ENCODE data around the gene HBG1.

Gene HBG1

DNA sequence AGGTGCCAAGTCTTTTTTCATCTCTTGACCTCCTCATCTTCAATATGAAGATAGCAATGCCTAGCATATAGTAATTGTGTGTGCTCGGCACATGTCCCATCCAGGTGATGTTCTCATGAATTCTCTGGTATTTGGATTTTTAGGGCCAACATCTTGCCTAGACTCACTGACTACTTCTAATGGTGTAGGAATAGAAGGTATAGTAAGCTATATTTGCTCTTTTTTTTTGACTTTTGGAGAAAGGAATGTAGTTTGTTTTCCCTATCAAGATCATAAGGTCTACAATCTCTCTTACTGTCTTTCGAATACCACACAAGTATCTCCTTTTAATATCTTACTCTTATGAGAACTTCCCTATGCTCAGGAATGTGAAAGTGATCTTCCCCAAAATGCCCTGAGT is 18.5 kb downstream of the HBG1 start:
- Histone ChIP-seq H3K4me1 (ENCODE audit: control insufficient read depth, insufficient read depth, low read length) (no peaks in the 10 kb centered on the region), H3K4me3 (ENCODE audit: low read length) (no peak overlapping the region), H3K9me3 (replicated peaks; ENCODE audit: low read length) (no peaks in the 10 kb centered on the region), H3K9ac (ENCODE audit: low read depth, low read length) (no peak overlapping the region), H3K36me3 (ENCODE audit: insufficient read depth, low read length) (no peaks in the 10 kb centered on the region), H3K27me3 (ENCODE audit: control insufficient read depth, insufficient read depth, low read length) (peaks cover 10% of the 10 kb centered on the region), H3K4me2 (ENCODE audit: low read length) (no peak overlapping the region)

DNA sequence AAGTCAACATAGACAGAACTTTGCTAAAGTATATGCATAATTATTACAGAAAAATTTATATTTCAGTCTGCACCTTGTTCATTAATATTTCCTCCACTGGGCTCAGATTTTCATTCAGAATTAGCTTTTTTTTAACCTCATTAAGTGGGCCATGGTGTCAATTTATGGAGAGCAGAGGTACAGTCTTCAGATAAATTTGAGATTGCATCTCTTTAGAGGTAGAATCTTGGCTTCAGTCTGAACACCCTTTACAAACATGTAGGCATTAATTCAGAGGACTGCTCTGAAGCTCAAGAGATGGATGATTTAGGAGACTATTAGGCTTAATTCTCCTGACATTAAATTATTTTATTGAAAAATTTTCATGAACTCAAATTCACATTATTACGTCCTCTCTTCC is 19.4 kb downstream of the HBG1 start:
- Histone ChIP-seq H3K4me1 (ENCODE audit: control insufficient read depth, insufficient read depth, low read length) (no peaks in the 10 kb centered on the region), H3K4me3 (ENCODE audit: low read length) (no peak overlapping the region), H3K4me2 (ENCODE audit: low read length) (no peak overlapping the region), H3K9ac (ENCODE audit: low read depth, low read length) (no peak overlapping the region), H3K9me3 (replicated peaks; ENCODE audit: low read length) (no peaks in the 10 kb centered on the region), H3K36me3 (ENCODE audit: insufficient read depth, low read length) (no peaks in the 10 kb centered on the region), H3K27me3 (ENCODE audit: control insufficient read depth, insufficient read depth, low read length) (peaks cover 10% of the 10 kb centered on the region)

DNA sequence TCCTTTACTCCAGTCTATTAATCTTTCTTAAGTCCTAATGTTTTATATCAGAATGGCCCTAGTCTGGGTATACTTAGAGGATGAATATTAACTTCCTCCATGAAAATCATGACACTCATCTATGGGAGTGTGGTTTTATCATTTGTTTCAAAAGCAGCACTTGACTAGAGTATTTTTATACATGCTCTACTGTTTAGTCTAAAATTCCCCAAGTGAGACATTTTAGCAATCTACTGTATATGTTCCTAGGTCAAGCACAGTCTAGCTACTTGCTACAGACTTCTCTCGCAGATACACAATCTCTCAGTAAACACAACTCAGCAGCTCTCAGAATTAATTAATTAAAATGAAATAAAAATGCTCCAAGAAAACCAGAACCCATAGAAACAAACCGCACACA is 19.9 kb downstream of the HBG1 start:
- Histone ChIP-seq H3K9ac (ENCODE audit: low read depth, low read length) (no peak overlapping the region), H3K27me3 (ENCODE audit: control insufficient read depth, insufficient read depth, low read length) (peaks cover 10% of the 10 kb centered on the region), H3K36me3 (ENCODE audit: insufficient read depth, low read length) (no peaks in the 10 kb centered on the region), H3K9me3 (replicated peaks; ENCODE audit: low read length) (no peaks in the 10 kb centered on the region), H3K4me2 (ENCODE audit: low read length) (no peak overlapping the region), H3K4me1 (ENCODE audit: control insufficient read depth, insufficient read depth, low read length) (no peaks in the 10 kb centered on the region), H3K4me3 (ENCODE audit: low read length) (no peak overlapping the region)

DNA sequence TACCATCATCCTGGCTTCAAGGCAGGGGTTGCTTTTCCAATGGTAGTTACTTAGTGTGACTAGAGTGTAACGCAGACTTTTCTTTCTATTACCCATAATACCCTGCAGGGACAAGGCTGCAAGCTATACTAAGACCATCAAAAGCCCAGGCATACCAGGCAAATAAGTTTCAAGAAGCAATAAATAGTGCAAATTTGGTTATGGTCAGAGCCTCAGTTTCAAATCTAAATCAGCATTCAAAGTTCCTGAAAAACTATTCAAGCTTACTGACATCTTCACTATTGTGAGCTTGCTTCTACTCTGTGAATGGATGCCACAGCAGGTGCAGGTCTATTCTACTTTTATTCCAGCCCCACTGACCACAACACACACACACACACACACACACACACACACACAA is 20.3 kb downstream of the HBG1 start:
- no peak overlapping the region for H3K4me3 ChIP-seq (ENCODE audit: low read length)
- no peaks in the 10 kb centered on the region for H3K36me3 ChIP-seq (ENCODE audit: insufficient read depth, low read length)
- H3K9me3 ChIP-seq (replicated peaks; ENCODE audit: low read length), result no peaks in the 10 kb centered on the region
- no peaks in the 10 kb centered on the region for H3K4me1 ChIP-seq (ENCODE audit: control insufficient read depth, insufficient read depth, low read length)
- peaks cover 7% of the 10 kb centered on the region for H3K27me3 ChIP-seq (ENCODE audit: control insufficient read depth, insufficient read depth, low read length)
- no peak overlapping the region for H3K9ac ChIP-seq (ENCODE audit: low read depth, low read length)
- H3K4me2 ChIP-seq (ENCODE audit: low read length), result no peak overlapping the region

DNA sequence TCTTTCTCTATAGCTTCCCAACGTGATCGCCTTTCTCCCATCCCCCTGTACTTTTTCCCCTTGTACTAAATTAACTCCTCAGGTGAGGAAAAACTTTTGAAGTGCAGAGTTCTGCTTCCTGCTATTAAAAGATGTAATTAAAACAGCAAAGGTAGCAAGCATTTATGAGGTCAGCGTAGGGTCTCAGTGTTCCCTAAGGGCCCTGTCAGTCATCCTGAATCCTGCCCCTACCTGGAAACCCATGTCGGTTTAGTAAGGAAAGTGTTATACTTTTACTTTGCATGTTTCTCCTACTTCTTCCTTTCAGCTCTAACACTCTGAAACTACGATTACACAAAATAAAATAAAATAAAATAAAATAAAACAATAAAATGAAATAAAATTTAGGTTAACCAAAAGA is 21.5 kb downstream of the HBG1 start:
- H3K9ac ChIP-seq (ENCODE audit: low read depth, low read length), result no peak overlapping the region

DNA sequence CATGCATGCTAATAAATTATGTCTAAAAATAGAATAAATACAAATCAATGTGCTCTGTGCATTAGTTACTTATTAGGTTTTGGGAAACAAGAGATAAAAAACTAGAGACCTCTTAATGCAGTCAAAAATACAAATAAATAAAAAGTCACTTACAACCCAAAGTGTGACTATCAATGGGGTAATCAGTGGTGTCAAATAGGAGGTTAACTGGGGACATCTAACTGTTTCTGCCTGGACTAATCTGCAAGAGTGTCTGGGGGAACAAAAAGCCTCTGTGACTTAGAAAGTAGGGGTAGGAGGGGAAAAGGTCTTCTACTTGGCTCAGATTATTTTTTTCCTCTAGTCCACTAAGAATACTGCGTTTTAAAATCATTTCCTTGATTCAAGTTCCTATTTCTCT is 22.0 kb downstream of the HBG1 start:
- Histone ChIP-seq H3K9ac (ENCODE audit: low read depth, low read length) (no peak overlapping the region), H3K27me3 (ENCODE audit: control insufficient read depth, insufficient read depth, low read length) (peaks cover 3% of the 10 kb centered on the region), H3K9me3 (replicated peaks; ENCODE audit: low read length) (no peaks in the 10 kb centered on the region), H3K36me3 (ENCODE audit: insufficient read depth, low read length) (no peaks in the 10 kb centered on the region), H3K4me2 (ENCODE audit: low read length) (no peak overlapping the region), H3K4me3 (ENCODE audit: low read length) (no peak overlapping the region), H3K4me1 (ENCODE audit: control insufficient read depth, insufficient read depth, low read length) (no peaks in the 10 kb centered on the region)

More for the DNA sequence above, 21.5 kb downstream of the HBG1 start:
- peaks cover 3% of the 10 kb centered on the region for H3K27me3 ChIP-seq (ENCODE audit: control insufficient read depth, insufficient read depth, low read length)
- H3K9me3 ChIP-seq (replicated peaks; ENCODE audit: low read length), result no peaks in the 10 kb centered on the region
- H3K4me3 ChIP-seq (ENCODE audit: low read length), result no peak overlapping the region
- H3K4me2 ChIP-seq (ENCODE audit: low read length), result no peak overlapping the region
- H3K36me3 ChIP-seq (ENCODE audit: insufficient read depth, low read length), result no peaks in the 10 kb centered on the region
- H3K4me1 ChIP-seq (ENCODE audit: control insufficient read depth, insufficient read depth, low read length), result no peaks in the 10 kb centered on the region

DNA sequence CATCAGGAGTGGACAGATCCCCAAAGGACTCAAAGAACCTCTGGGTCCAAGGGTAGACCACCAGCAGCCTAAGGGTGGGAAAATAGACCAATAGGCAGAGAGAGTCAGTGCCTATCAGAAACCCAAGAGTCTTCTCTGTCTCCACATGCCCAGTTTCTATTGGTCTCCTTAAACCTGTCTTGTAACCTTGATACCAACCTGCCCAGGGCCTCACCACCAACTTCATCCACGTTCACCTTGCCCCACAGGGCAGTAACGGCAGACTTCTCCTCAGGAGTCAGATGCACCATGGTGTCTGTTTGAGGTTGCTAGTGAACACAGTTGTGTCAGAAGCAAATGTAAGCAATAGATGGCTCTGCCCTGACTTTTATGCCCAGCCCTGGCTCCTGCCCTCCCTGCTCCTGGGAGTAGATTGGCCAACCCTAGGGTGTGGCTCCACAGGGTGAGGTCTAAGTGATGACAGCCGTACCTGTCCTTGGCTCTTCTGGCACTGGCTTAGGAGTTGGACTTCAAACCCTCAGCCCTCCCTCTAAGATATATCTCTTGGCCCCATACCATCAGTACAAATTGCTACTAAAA is 22.8 kb downstream of the HBG1 start, which contains the start of gene HBB:
TSS of gene HBB (minus strand) at position 340 of the 579 bp plus-strand sequence. CDS start at position 290, 50 bp downstream.
- H3K4me3 ChIP-seq (ENCODE audit: low read length), result no peak within 1 kb of the TSS

DNA sequence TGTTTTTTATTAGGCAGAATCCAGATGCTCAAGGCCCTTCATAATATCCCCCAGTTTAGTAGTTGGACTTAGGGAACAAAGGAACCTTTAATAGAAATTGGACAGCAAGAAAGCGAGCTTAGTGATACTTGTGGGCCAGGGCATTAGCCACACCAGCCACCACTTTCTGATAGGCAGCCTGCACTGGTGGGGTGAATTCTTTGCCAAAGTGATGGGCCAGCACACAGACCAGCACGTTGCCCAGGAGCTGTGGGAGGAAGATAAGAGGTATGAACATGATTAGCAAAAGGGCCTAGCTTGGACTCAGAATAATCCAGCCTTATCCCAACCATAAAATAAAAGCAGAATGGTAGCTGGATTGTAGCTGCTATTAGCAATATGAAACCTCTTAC is 24.2 kb downstream of the HBG1 start:
- Histone ChIP-seq H3K36me3 (ENCODE audit: insufficient read depth, low read length) (no peaks in the 10 kb centered on the region), H3K4me2 (ENCODE audit: low read length) (no peak overlapping the region), H3K9ac (ENCODE audit: low read depth, low read length) (no peak overlapping the region), H3K4me1 (ENCODE audit: control insufficient read depth, insufficient read depth, low read length) (no peaks in the 10 kb centered on the region), H3K27me3 (ENCODE audit: control insufficient read depth, insufficient read depth, low read length) (peaks cover 3% of the 10 kb centered on the region), H3K4me3 (ENCODE audit: low read length) (no peak overlapping the region), H3K9me3 (replicated peaks; ENCODE audit: low read length) (no peaks in the 10 kb centered on the region)

More for the DNA sequence above, 22.8 kb downstream of the HBG1 start, which contains the start of gene HBB:
- Histone ChIP-seq H3K36me3 (ENCODE audit: insufficient read depth, low read length) (no peaks in the 10 kb centered on the region), H3K4me2 (ENCODE audit: low read length) (no peak within 1 kb of the TSS), H3K27me3 (ENCODE audit: control insufficient read depth, insufficient read depth, low read length) (peaks cover 3% of the 10 kb centered on the region), H3K4me1 (ENCODE audit: control insufficient read depth, insufficient read depth, low read length) (no peaks in the 10 kb centered on the region), H3K9me3 (replicated peaks; ENCODE audit: low read length) (no peaks in the 10 kb centered on the region), H3K9ac (ENCODE audit: low read depth, low read length) (no peak within 1 kb of the TSS)

DNA sequence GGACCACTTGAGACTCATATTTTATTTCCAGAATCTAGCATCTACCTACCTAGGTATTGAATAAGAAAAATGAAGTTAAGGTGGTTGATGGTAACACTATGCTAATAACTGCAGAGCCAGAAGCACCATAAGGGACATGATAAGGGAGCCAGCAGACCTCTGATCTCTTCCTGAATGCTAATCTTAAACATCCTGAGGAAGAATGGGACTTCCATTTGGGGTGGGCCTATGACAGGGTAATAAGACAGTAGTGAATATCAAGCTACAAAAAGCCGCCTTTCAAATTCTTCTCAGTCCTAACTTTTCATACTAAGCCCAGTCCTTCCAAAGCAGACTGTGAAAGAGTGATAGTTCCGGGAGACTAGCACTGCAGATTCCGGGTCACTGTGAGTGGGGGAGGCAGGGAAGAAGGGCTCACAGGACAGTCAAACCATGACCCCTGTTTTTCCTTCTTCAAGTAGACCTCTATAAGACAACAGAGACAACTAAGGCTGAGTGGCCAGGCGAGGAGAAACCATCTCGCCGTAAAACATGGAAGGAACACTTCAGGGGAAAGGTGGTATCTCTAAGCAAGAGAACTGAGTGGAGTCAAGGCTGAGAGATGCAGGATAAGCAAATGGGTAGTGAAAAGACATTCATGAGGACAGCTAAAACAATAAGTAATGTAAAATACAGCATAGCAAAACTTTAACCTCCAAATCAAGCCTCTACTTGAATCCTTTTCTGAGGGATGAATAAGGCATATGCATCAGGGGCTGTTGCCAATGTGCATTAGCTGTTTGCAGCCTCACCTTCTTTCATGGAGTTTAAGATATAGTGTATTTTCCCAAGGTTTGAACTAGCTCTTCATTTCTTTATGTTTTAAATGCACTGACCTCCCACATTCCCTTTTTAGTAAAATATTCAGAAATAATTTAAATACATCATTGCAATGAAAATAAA is 24.8 kb downstream of the HBG1 start:
- H3K9ac ChIP-seq (ENCODE audit: low read depth, low read length), result no peak overlapping the region
- H3K9me3 ChIP-seq (replicated peaks; ENCODE audit: low read length), result no peaks in the 10 kb centered on the region
- peaks cover 3% of the 10 kb centered on the region for H3K27me3 ChIP-seq (ENCODE audit: control insufficient read depth, insufficient read depth, low read length)
- H3K36me3 ChIP-seq (ENCODE audit: insufficient read depth, low read length), result no peaks in the 10 kb centered on the region
- H3K4me1 ChIP-seq (ENCODE audit: control insufficient read depth, insufficient read depth, low read length), result no peaks in the 10 kb centered on the region
- no peak overlapping the region for H3K4me2 ChIP-seq (ENCODE audit: low read length)
- no peak overlapping the region for H3K4me3 ChIP-seq (ENCODE audit: low read length)

DNA sequence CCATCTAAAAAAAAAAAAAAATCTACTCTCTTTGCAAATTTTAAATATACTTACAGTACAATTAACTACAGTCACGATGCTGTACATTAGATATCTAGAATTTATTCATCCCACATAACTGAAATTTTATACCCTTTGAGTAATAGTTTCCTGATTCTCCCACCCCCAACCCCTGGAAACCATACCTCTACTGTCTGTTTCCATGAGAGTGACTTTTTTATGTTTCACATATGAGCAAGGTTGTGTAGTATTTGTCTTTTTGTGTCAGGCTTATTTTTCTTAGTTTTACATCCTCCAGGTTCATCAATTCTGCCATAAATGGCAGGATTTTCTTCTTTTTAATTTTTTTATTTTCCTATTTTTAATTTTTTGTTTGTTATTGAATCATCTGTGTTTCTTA is 26.0 kb downstream of the HBG1 start:
- Histone ChIP-seq H3K4me2 (ENCODE audit: low read length) (no peak overlapping the region), H3K27me3 (ENCODE audit: control insufficient read depth, insufficient read depth, low read length) (peaks cover 3% of the 10 kb centered on the region), H3K9ac (ENCODE audit: low read depth, low read length) (no peak overlapping the region), H3K4me3 (ENCODE audit: low read length) (no peak overlapping the region), H3K36me3 (ENCODE audit: insufficient read depth, low read length) (no peaks in the 10 kb centered on the region), H3K9me3 (replicated peaks; ENCODE audit: low read length) (no peaks in the 10 kb centered on the region), H3K4me1 (ENCODE audit: control insufficient read depth, insufficient read depth, low read length) (no peaks in the 10 kb centered on the region)

DNA sequence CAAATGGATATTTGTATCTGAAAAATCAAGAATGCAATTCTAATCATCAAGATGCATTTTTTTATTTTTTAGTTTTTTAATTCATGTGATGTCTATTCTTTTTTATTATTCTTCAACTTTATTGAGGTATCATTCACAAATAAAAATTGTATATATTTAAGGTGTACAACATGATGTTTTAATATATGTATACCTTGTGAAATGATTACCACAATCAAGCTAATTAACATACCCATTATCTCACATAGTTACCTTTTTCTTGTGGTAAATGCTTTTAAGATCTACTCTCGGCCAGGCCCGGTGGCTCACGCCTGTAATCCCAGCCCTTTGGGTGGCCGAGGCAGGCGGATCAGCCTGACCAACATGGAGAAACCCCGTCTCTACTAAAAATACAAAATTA is 26.5 kb downstream of the HBG1 start:
- H3K4me2 ChIP-seq (ENCODE audit: low read length), result no peak overlapping the region

More for the DNA sequence above, 26.5 kb downstream of the HBG1 start:
- no peak overlapping the region for H3K9ac ChIP-seq (ENCODE audit: low read depth, low read length)
- no peak overlapping the region for H3K4me3 ChIP-seq (ENCODE audit: low read length)
- no peaks in the 10 kb centered on the region for H3K36me3 ChIP-seq (ENCODE audit: insufficient read depth, low read length)
- H3K9me3 ChIP-seq (replicated peaks; ENCODE audit: low read length), result no peaks in the 10 kb centered on the region
- H3K27me3 ChIP-seq (ENCODE audit: control insufficient read depth, insufficient read depth, low read length), result peaks cover 2% of the 10 kb centered on the region
- H3K4me1 ChIP-seq (ENCODE audit: control insufficient read depth, insufficient read depth, low read length), result no peaks in the 10 kb centered on the region
